Left lung (tissue), 10 donors: ENCODE measurements around the gene DNAH1. TPM values are rescaled to one million over a fixed set of nuclear protein-coding genes. Genes with fewer than 3 reads are reported as not detected.
A peak's percentile ranks its signal among the peaks of the same experiment; 100 is the strongest.

Experiments used
- ATAC-seq: fragments of 200-7000 bp; cut with Tn5 transposase; one replicate; pipeline ENCODE4 v1.9.1; 2020; ENCODE audit warnings: moderate library complexity
- DNase-seq, 4 donors: peaks; one replicate each; pipeline ENCODE4 v3.0.0-alpha.2; 2013 to 2020
- H3K27ac ChIP-seq, 2 donors: fragments of 200-600 bp; sonication (generic) in 1 of 2; one replicate each; pipeline versions ENCODE4 v1.5.0 to v1.8.0; 2020 to 2021
- H3K27me3 ChIP-seq, 2 donors: fragments of 200-600 bp; sonication (generic) in 1 of 2; one replicate each; pipeline versions ENCODE4 v1.5.0 to v1.8.0; 2020 to 2021
- H3K36me3 ChIP-seq, 2 donors: fragments of 200-600 bp; sonication (generic) in 1 of 2; one replicate each; pipeline versions ENCODE4 v1.5.0 to v1.8.0; 2020 to 2021
- H3K4me1 ChIP-seq, 2 donors: fragments of 200-600 bp; one replicate each; pipeline ENCODE4 v1.8.0; 2021
- H3K4me3 ChIP-seq, 2 donors: fragments of 200-600 bp; sonication (generic) in 1 of 2; one replicate each; pipeline versions ENCODE4 v1.5.0 to v1.8.0; 2020 to 2021; ENCODE audit warnings: mild to moderate bottlenecking in 1 of 2
- H3K9me3 ChIP-seq, 2 donors: fragments of 200-600 bp; sonication (generic) in 1 of 2; one replicate each; pipeline versions ENCODE4 v1.5.0 to v1.8.0; 2020 to 2021
- CTCF ChIP-seq, 2 donors: fragments of 200-600 bp; sonication (generic) in 1 of 2; IDR thresholded peaks; one replicate each; pipeline versions ENCODE4 v1.5.0 to v1.8.0; 2021; ENCODE audit warnings: antibody characterized with exemption in 2 of 2
- intact Hi-C, 2 donors: fragments of 100-400 bp; cut with DNase I; formaldehyde crosslinking; loops; one replicate each; pipeline versions ENCODE4 v1.11.2 to v1.14.2; 2022
- polyA plus RNA-seq, 6 donors: library from polyadenylated mRNA; unstranded; fragments of 120-200 nt; gene quantifications; one replicate each; pipeline ENCODE4 v1.2.1, GENCODE V29; 2013; ENCODE audit not compliant: insufficient read length in 6 of 6
- total RNA-seq, 2 donors: library from RNA; stranded (reverse); fragmentation: NEBNext Ultra II Directional; extraction: Animal tissue kit (Norgen Biotek cat#: 25700); gene quantifications; one replicate each; pipeline ENCODE4 v1.2.1, GENCODE V29; 2021
- donor health status: DM: no; HTN: yes; CAD: no.
- donor health status: DM: no; HTN: no; CAD: no.

The DNAH1 gene
- total and polyA plus RNA-seq, 8 donors = 6.5 to 14.0 (median 9.9) TPM

- intact Hi-C loops = loop anchor here in 1 of 2 donors (10.0 kb wide), 1 partner anchor 208 kb away; the partner anchor contains the start of gene TWF2
- H3K27ac ChIP-seq = peak overlapping the region in 1 of 2 donors; percentile 13
- H3K9me3 ChIP-seq = no peaks in the 10 kb centered on the region
- DNase-seq (no peak), ATAC-seq (no peak)
- H3K4me1 ChIP-seq = peaks cover 0 to 26% of the 10 kb centered on the region in 2 donors
- H3K27me3 ChIP-seq = no peaks in the 10 kb centered on the region
- no peaks in the 10 kb centered on the region for H3K36me3 ChIP-seq
- peak overlapping the region in 1 of 2 donors; percentile 36 for H3K4me3 ChIP-seq
- TF ChIP-seq CTCF (IDR thresholded peaks at IDR 0.05) = no peak
These were observed 126.5 kb downstream of the DNAH1 start for GRCh38 chr3:52442409-52443267.

- peak overlapping the region in 1 of 2 donors; percentile 36 for H3K4me3 ChIP-seq
- no peak for ATAC-seq
- peaks cover 0 to 20% of the 10 kb centered on the region in 2 donors for H3K4me1 ChIP-seq
- TF ChIP-seq CTCF (IDR thresholded peaks at IDR 0.05) = no peak
- no peak overlapping the region for H3K27ac ChIP-seq
- intact Hi-C loops = loop anchor here in 1 of 2 donors (10.0 kb wide), 1 partner anchor 208 kb away; the partner anchor contains the start of gene TWF2
- H3K9me3 ChIP-seq = no peaks in the 10 kb centered on the region
- DNase-seq = no peak
- H3K27me3 ChIP-seq = no peaks in the 10 kb centered on the region
- no peaks in the 10 kb centered on the region for H3K36me3 ChIP-seq
These were observed 127.1 kb downstream of the DNAH1 start for GRCh38 chr3:52443268-52443610.

GRCh38 chr3:52443791-52444687, 127.9 kb downstream of the DNAH1 start:
- intact Hi-C loops = loop anchor here in 1 of 2 donors (10.0 kb wide), 1 partner anchor 209 kb away; the partner anchor contains the start of gene TWF2
- H3K4me3 ChIP-seq = peak overlapping the region; percentile 5 to 36
- no peaks in the 10 kb centered on the region for H3K36me3 ChIP-seq
- H3K27ac ChIP-seq = no peak overlapping the region
- no peaks in the 10 kb centered on the region for H3K27me3 ChIP-seq
- no peaks in the 10 kb centered on the region for H3K9me3 ChIP-seq
- ATAC-seq = no peak
- H3K4me1 ChIP-seq = peaks cover 0 to 20% of the 10 kb centered on the region in 2 donors
- TF ChIP-seq CTCF (IDR thresholded peaks at IDR 0.05) = no peak
- DNase-seq = peak in 1 of 4 donors; percentile 69

GRCh38 chr3:52444860-52445793, 129.0 kb downstream of the DNAH1 start, which contains the start of gene SEMA3G:
TSS of gene SEMA3G (minus strand) at chr3:52445103. CDS start at chr3:52445027, 76 bp downstream.
- intact Hi-C loops = loop anchor here in 1 of 2 donors (10.0 kb wide), 1 partner anchor 210 kb away; the partner anchor contains the start of gene TWF2
- Histone ChIP-seq H3K4me1 (peaks cover 0 to 26% of the 10 kb centered on the region in 2 donors), H3K4me3 (peak within 1 kb of the TSS; percentile 5 to 36), H3K27ac (no peak within 1 kb of the TSS), H3K27me3 (no peaks in the 10 kb centered on the region), H3K36me3 (no peaks in the 10 kb centered on the region), H3K9me3 (no peaks in the 10 kb centered on the region)
- peak in 3 of 4 donors; percentile 57 to 93 (median 79) for DNase-seq
- peak; percentile 55 to 89 for TF ChIP-seq CTCF (IDR thresholded peaks at IDR 0.05)
- peak; percentile 87 for ATAC-seq
